ENCODE measurements around the gene CT47A7. TPM values are rescaled to one million over a fixed set of nuclear protein-coding genes. Genes with fewer than 3 reads are reported as not detected.
"Not testable (repeated sequence)": the region's sequence is repeated elsewhere in the genome, so short reads cannot be mapped to it uniquely, and the experiment has no call there.

The CT47A7 gene
- total RNA-seq (not detected), total RNA-seq (0 reads per million in 29 experiments)
- not detected for total RNA-seq (2013)

GRCh38 chrX:120956500-120956899 is at the start of gene CT47A7:
TSS of gene CT47A7 (minus strand) at chrX:120956600. CDS start at chrX:120956345, 255 bp downstream.
- H3K27ac ChIP-seq (ENCODE audit: low read length); POLR2A ChIA-PET; H3K9me3 Mint-ChIP-seq; DNase-seq; H3K4me3 Mint-ChIP-seq; H3K9me3 ChIP-seq; H3K27ac Mint-ChIP-seq; CTCF ChIA-PET; H3K4me1 Mint-ChIP-seq; ATAC-seq (replicated peaks in 1 of 4); H3K27me3 ChIP-seq (replicated peaks in 1 of 2; ENCODE audit: control insufficient read depth in 2 of 2, extremely low read depth in 1 of 2, insufficient read depth in 2 of 2, low read length in 1 of 2); H3K36me3 Mint-ChIP-seq; H3K4me1 ChIP-seq (ENCODE audit: control insufficient read depth in 1 of 2, extremely low read depth in 1 of 2, insufficient read depth in 2 of 2, low read length in 2 of 2); H3K4me3 ChIP-seq (ENCODE audit: control insufficient read depth in 1 of 2, extremely low read depth in 1 of 2, low read length in 1 of 2); H3K27me3 Mint-ChIP-seq; H3K36me3 ChIP-seq (ENCODE audit: control insufficient read depth in 2 of 2, extremely low read depth in 1 of 2, insufficient read depth in 1 of 2, low read length in 1 of 2): not testable (repeated sequence)
- no CpG with 5 or more reads among the region's 7 CpGs for WGBS (ENCODE audit: insufficient coverage)

DNA sequence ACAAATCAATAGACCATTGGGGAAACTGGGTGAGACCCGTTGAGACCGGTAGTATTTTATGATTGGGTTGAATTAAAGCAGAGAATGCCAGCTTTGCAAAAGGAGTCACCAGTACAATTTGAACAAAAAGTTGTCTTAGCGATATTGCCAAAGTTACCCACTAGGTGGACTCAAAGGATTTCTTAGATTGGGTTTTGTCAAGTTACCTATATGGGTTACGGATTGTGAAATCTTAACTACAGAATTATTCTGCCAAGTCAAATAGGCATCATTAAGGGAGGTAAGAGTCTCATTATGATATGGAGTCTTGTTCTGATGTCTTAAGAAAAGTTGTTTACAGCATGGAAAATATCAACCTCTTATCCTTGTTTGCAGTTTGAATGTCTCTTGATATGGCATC is 44.2 kb upstream of the CT47A7 start:
- ChIA-PET CTCF (no interaction called here), POLR2A (interaction anchor here in 1 of 2 donors (0.7 kb wide), 1 partner anchor 13 kb away, joined by 3 read pairs; no protein-coding TSS in a partner anchor)
- H3K27me3 Mint-ChIP-seq, result peaks cover 0 to 5% of the 10 kb centered on the region in 2 donors
- peaks cover 0 to 2% (median 0%) of the 10 kb centered on the region in 3 donors for H3K4me1 Mint-ChIP-seq
- WGBS (ENCODE audit: insufficient coverage), result no CpG with 5 or more reads among the region's 4 CpGs
- no peak overlapping the region for H3K27ac Mint-ChIP-seq
- Histone ChIP-seq H3K27me3 (replicated peaks in 1 of 2; ENCODE audit: control insufficient read depth in 2 of 2, extremely low read depth in 1 of 2, insufficient read depth in 2 of 2, low read length in 1 of 2) (no peaks in the 10 kb centered on the region), H3K9me3 (no peaks in the 10 kb centered on the region), H3K4me1 (ENCODE audit: control insufficient read depth in 1 of 2, extremely low read depth in 1 of 2, insufficient read depth in 2 of 2, low read length in 2 of 2) (no peaks in the 10 kb centered on the region), H3K36me3 (ENCODE audit: control insufficient read depth in 2 of 2, extremely low read depth in 1 of 2, insufficient read depth in 1 of 2, low read length in 1 of 2) (no peaks in the 10 kb centered on the region), H3K27ac (ENCODE audit: low read length) (no peak overlapping the region), H3K4me3 (ENCODE audit: control insufficient read depth in 1 of 2, extremely low read depth in 1 of 2, low read length in 1 of 2) (no peak overlapping the region)
- ATAC-seq (replicated peaks in 1 of 4) (no peak), DNase-seq (no peak)
- no peaks in the 10 kb centered on the region for H3K36me3 Mint-ChIP-seq
- H3K9me3 Mint-ChIP-seq, result no peaks in the 10 kb centered on the region
- no peak overlapping the region for H3K4me3 Mint-ChIP-seq

DNA sequence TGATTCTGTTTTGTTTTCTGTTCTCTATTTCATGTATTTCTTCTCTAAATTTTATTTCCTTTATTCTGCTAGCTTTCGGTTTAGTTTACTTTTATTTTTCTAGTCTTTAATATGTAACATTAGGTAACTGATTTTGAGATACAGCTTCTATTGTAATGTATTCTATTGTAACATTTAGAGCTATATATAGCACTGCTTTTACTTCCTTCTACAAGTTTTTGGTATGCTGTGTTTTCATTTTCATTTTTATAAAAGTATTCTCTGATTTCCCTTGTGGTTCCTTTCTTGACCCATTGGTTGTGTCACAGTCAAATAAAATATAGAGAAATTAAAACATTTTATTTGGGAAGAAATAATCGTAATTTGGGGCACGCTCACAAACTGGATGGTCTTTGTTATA is 43.0 kb upstream of the CT47A7 start:
- Histone ChIP-seq H3K9me3 (no peaks in the 10 kb centered on the region), H3K36me3 (ENCODE audit: control insufficient read depth in 2 of 2, extremely low read depth in 1 of 2, insufficient read depth in 1 of 2, low read length in 1 of 2) (no peaks in the 10 kb centered on the region), H3K27me3 (replicated peaks in 1 of 2; ENCODE audit: control insufficient read depth in 2 of 2, extremely low read depth in 1 of 2, insufficient read depth in 2 of 2, low read length in 1 of 2) (no peaks in the 10 kb centered on the region), H3K27ac (ENCODE audit: low read length) (no peak overlapping the region), H3K4me1 (ENCODE audit: control insufficient read depth in 1 of 2, extremely low read depth in 1 of 2, insufficient read depth in 2 of 2, low read length in 2 of 2) (no peaks in the 10 kb centered on the region), H3K4me3 (ENCODE audit: control insufficient read depth in 1 of 2, extremely low read depth in 1 of 2, low read length in 1 of 2) (no peak overlapping the region)
- H3K4me3 Mint-ChIP-seq, result no peak overlapping the region
- no peak for DNase-seq
- no peak for ATAC-seq (replicated peaks in 1 of 4)
- H3K36me3 Mint-ChIP-seq, result no peaks in the 10 kb centered on the region
- CTCF ChIA-PET, result no interaction called here
- no peak overlapping the region for H3K27ac Mint-ChIP-seq
- H3K27me3 Mint-ChIP-seq, result peaks cover 0 to 5% of the 10 kb centered on the region in 2 donors
- no CpG with 5 or more reads among the region's 3 CpGs for WGBS (ENCODE audit: insufficient coverage)
- H3K9me3 Mint-ChIP-seq, result no peaks in the 10 kb centered on the region
- peaks cover 0 to 2% (median 0%) of the 10 kb centered on the region in 3 donors for H3K4me1 Mint-ChIP-seq
- POLR2A ChIA-PET, result interaction anchor here in 1 of 2 donors (0.6 kb wide), 1 partner anchor 144 kb away, joined by 3 read pairs; no protein-coding TSS in a partner anchor

GRCh38 chrX:120985660-120986059 is 29.3 kb upstream of the CT47A7 start, which contains the start of gene CT47A1:
TSS of gene CT47A1 (minus strand) at chrX:120985760. CDS start at chrX:120985529, 231 bp downstream.
- H3K27ac Mint-ChIP-seq; H3K27ac ChIP-seq (ENCODE audit: low read length); H3K36me3 Mint-ChIP-seq; H3K4me3 ChIP-seq (ENCODE audit: control insufficient read depth in 1 of 2, extremely low read depth in 1 of 2, low read length in 1 of 2); H3K27me3 ChIP-seq (replicated peaks in 1 of 2; ENCODE audit: control insufficient read depth in 2 of 2, extremely low read depth in 1 of 2, insufficient read depth in 2 of 2, low read length in 1 of 2); POLR2A ChIA-PET; H3K36me3 ChIP-seq (ENCODE audit: control insufficient read depth in 2 of 2, extremely low read depth in 1 of 2, insufficient read depth in 1 of 2, low read length in 1 of 2); H3K4me1 Mint-ChIP-seq; H3K9me3 Mint-ChIP-seq; H3K9me3 ChIP-seq; H3K27me3 Mint-ChIP-seq; DNase-seq; ATAC-seq (replicated peaks in 1 of 4); CTCF ChIA-PET; H3K4me1 ChIP-seq (ENCODE audit: control insufficient read depth in 1 of 2, extremely low read depth in 1 of 2, insufficient read depth in 2 of 2, low read length in 2 of 2); H3K4me3 Mint-ChIP-seq: not testable (repeated sequence)
- no CpG with 5 or more reads among the region's 8 CpGs for WGBS (ENCODE audit: insufficient coverage)

Other genes starting within 250 kb of the CT47A7 start
- not detected for gene CT47B1, start 80.7 kb downstream of the CT47A7 start, total RNA-seq
- not detected for gene CT47A11, start 19.4 kb downstream of the CT47A7 start, total RNA-seq
- gene CT47A10, start 14.6 kb downstream of the CT47A7 start, total RNA-seq, result not detected
- not detected for gene CT47A9, start 9.7 kb downstream of the CT47A7 start, total RNA-seq
- gene CT47A8, start 4.9 kb downstream of the CT47A7 start, total RNA-seq, result not detected
- gene CT47A6, start 4.9 kb upstream of the CT47A7 start, total RNA-seq, result not detected
- not detected for gene CT47A5, start 9.7 kb upstream of the CT47A7 start, total RNA-seq
- gene CT47A4, start 14.6 kb upstream of the CT47A7 start, total RNA-seq, result not detected
- gene CT47A3, start 19.5 kb upstream of the CT47A7 start, total RNA-seq, result not detected
- gene CT47A2, start 24.3 kb upstream of the CT47A7 start, total RNA-seq, result not detected
- gene CT47A1, start 29.2 kb upstream of the CT47A7 start, total RNA-seq, result not detected
- gene GLUD2, start 91.0 kb upstream of the CT47A7 start, total RNA-seq, result under 1 TPM in 3 of 5 donors, not detected in 2; 0.13 to 0.39 (median 0.29) TPM

All from T-cell (primary cell).